Activated CD4-positive, alpha-beta memory T cell treated with anti-CD3 and anti-CD28 coated beads, Interleukin-2, amount 10 ng/mL, durations not matched to agents 7 days and 5 days (primary cell): ENCODE measurements around the gene PDLIM5. TPM values are rescaled to one million over a fixed set of nuclear protein-coding genes. Genes with fewer than 3 reads are reported as not detected.

Experiments
- CTCF ChIA-PET: fragments of 350-600 bp; sonication (Branson Sonifier 250); formaldehyde crosslinking; loops from one replicate; lab custom pipeline; 2021; ENCODE audit warnings: antibody characterized with exemption, inconsistent platforms; lab: Charles Lee
- POLR2A ChIA-PET: fragments of 350-600 bp; sonication (Branson Sonifier 250); formaldehyde crosslinking; loops from one replicate; lab custom pipeline; 2021; ENCODE audit warnings: antibody characterized with exemption; lab: Charles Lee
- DNase-seq: peaks from one replicate; pipeline ENCODE4 v3.0.0-alpha.2; 2020
- H3K27ac Mint-ChIP-seq: one replicate; pipeline ENCODE4 v1.8.0; 2021; ENCODE audit warnings: mild to moderate bottlenecking, mixed read lengths
- H3K27me3 Mint-ChIP-seq: one replicate; pipeline ENCODE4 v1.8.0; 2021; ENCODE audit warnings: mixed read lengths
- H3K36me3 Mint-ChIP-seq: one replicate; pipeline ENCODE4 v1.8.0; 2021; ENCODE audit warnings: low read depth, mixed read lengths
- H3K4me1 Mint-ChIP-seq: one replicate; pipeline ENCODE4 v1.8.0; 2021; ENCODE audit warnings: mixed read lengths
- H3K4me3 Mint-ChIP-seq: one replicate; pipeline ENCODE4 v1.8.0; 2021; ENCODE audit warnings: mild to moderate bottlenecking, mixed read lengths
- H3K9me3 Mint-ChIP-seq: one replicate; pipeline ENCODE4 v1.8.0; 2021; ENCODE audit warnings: mixed read lengths
- total RNA-seq, 2 experiments: library from RNA; stranded (reverse); gene quantifications; one replicate each; pipeline ENCODE4 v1.2.3, GENCODE V29; 2021

The PDLIM5 gene
- total RNA-seq, 2 experiments from 2014 or later = 24.0 to 24.9 TPM

- peaks cover 2% of the 10 kb centered on the region for H3K4me1 Mint-ChIP-seq
- DNase-seq = no peak
- no peaks in the 10 kb centered on the region for H3K36me3 Mint-ChIP-seq
- H3K4me3 Mint-ChIP-seq = no peak overlapping the region
- no peak overlapping the region for H3K27ac Mint-ChIP-seq
- H3K27me3 Mint-ChIP-seq = no peaks in the 10 kb centered on the region
- ChIA-PET CTCF (no interaction called here), POLR2A (no interaction called here)
- no peaks in the 10 kb centered on the region for H3K9me3 Mint-ChIP-seq
Observed at GRCh38 chr4:94516999-94517398, 65.3 kb downstream of the PDLIM5 start.

DNA sequence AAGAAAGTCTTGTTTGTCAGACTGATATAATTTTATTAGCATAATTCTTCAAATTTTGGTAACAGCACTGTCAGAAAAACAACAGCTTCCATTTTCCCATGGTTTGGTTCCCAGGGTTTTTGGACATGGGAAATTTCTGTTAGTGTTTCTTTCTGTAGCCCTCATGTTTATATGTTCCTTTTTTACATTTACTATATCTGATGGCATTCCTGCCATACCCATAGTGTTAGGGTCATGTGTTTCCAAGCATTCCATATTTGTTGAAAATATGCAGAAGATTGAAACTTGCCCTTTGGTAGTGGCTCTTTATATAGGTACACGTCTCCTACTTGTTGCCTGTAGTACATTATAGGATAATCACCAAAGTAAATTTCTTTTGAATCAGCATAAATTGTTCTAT is 65.8 kb downstream of the PDLIM5 start:
- H3K9me3 Mint-ChIP-seq = no peaks in the 10 kb centered on the region
- DNase-seq = no peak
- POLR2A ChIA-PET = no interaction called here
- H3K27ac Mint-ChIP-seq = no peak overlapping the region
- H3K27me3 Mint-ChIP-seq = no peaks in the 10 kb centered on the region
- peaks cover 2% of the 10 kb centered on the region for H3K4me1 Mint-ChIP-seq
- H3K4me3 Mint-ChIP-seq = no peak overlapping the region
- H3K36me3 Mint-ChIP-seq = no peaks in the 10 kb centered on the region
- CTCF ChIA-PET = no interaction called here

DNA sequence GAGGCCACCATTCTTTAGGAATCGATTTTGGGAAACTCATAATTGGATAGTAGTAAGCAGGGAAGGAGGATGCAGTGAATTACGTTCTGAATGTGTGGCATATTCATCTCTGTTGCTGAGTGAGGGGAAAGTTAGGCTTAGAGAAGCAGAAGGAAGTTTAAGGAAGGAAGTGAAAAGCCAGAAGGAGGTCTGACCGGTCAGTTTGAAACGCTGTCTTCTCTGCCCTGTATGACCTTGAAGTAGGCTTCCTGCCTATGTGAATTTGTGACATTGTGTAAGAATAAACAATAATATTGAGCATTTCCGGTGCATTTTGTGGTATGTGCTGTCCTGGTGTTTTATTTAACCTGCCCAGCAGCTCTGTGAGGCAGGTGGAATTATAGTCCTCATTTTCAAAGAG is 67.3 kb downstream of the PDLIM5 start:
- CTCF ChIA-PET = no interaction called here
- no peak for DNase-seq
- POLR2A ChIA-PET = no interaction called here
- no peaks in the 10 kb centered on the region for H3K9me3 Mint-ChIP-seq
- no peaks in the 10 kb centered on the region for H3K27me3 Mint-ChIP-seq
- no peak overlapping the region for H3K27ac Mint-ChIP-seq
- H3K4me3 Mint-ChIP-seq = no peak overlapping the region
- no peaks in the 10 kb centered on the region for H3K36me3 Mint-ChIP-seq
- peaks cover 2% of the 10 kb centered on the region for H3K4me1 Mint-ChIP-seq

- H3K27ac Mint-ChIP-seq = no peak overlapping the region
- H3K9me3 Mint-ChIP-seq = no peaks in the 10 kb centered on the region
- H3K4me3 Mint-ChIP-seq = no peak overlapping the region
- ChIA-PET POLR2A (no interaction called here), CTCF (no interaction called here)
- DNase-seq = no peak
- no peaks in the 10 kb centered on the region for H3K27me3 Mint-ChIP-seq
- H3K4me1 Mint-ChIP-seq = peaks cover 2% of the 10 kb centered on the region
- no peaks in the 10 kb centered on the region for H3K36me3 Mint-ChIP-seq
Observed at GRCh38 chr4:94519925-94520789, 68.4 kb downstream of the PDLIM5 start.

DNA sequence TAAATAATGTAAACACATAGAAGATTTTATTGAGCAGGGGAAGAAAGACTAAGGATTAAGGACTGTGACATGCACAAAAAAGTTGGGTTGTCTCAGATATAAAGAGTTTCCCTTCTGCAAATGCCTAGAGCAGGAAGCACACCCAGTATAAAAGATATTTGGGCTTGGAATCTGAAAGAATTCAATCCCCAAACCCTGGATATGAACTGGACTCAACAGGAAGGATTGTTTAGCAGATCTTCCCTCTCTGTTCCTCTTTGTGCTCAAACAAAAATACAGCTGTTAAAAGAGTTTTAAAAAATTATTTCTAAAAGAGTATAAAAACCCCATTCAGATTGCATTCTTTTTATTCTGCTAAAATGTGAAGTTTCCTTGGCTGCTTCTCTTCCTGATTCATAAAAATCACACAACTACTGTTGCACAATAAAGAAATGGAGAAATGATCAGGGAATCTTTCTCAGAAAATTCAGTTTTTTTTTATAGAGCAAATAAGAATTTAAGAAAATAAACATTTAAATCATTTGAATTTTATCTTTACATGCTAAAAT is 71.4 kb downstream of the PDLIM5 start:
- H3K27ac Mint-ChIP-seq = no peak overlapping the region
- no peak for DNase-seq
- no peak overlapping the region for H3K4me3 Mint-ChIP-seq
- H3K36me3 Mint-ChIP-seq = no peaks in the 10 kb centered on the region
- POLR2A ChIA-PET = no interaction called here
- CTCF ChIA-PET = no interaction called here
- peaks cover 2% of the 10 kb centered on the region for H3K4me1 Mint-ChIP-seq
- no peaks in the 10 kb centered on the region for H3K27me3 Mint-ChIP-seq
- no peaks in the 10 kb centered on the region for H3K9me3 Mint-ChIP-seq

DNA sequence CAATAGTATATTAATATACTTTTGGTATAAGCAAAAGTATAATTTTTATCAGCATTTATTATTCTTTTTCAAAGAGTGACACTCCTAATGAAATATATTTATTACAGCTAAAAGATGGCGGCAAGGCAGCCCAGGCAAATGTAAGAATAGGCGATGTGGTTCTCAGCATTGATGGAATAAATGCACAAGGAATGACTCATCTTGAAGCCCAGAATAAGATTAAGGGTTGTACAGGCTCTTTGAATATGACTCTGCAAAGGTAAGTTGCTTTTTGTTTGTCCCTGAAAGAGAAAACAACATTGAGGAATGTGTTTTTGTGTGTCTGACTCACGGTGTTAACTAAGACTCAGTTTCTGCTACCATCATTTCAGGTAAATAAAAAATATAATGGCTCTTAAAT is 71.9 kb downstream of the PDLIM5 start:
- H3K27ac Mint-ChIP-seq = no peak overlapping the region
- ChIA-PET CTCF (no interaction called here), POLR2A (no interaction called here)
- peaks cover 2% of the 10 kb centered on the region for H3K4me1 Mint-ChIP-seq
- no peaks in the 10 kb centered on the region for H3K27me3 Mint-ChIP-seq
- DNase-seq = no peak
- H3K4me3 Mint-ChIP-seq = no peak overlapping the region
- no peaks in the 10 kb centered on the region for H3K36me3 Mint-ChIP-seq
- H3K9me3 Mint-ChIP-seq = no peaks in the 10 kb centered on the region

- POLR2A ChIA-PET = no interaction called here
- CTCF ChIA-PET = no interaction called here
- Mint-ChIP-seq H3K4me3 (no peak overlapping the region), H3K9me3 (no peaks in the 10 kb centered on the region), H3K27me3 (no peaks in the 10 kb centered on the region), H3K36me3 (no peaks in the 10 kb centered on the region), H3K27ac (no peak overlapping the region), H3K4me1 (no peaks in the 10 kb centered on the region)
- no peak for DNase-seq
Observed at GRCh38 chr4:94525993-94526728, 74.4 kb downstream of the PDLIM5 start.

GRCh38 chr4:94527556-94528233 is 76.0 kb downstream of the PDLIM5 start:
- Mint-ChIP-seq H3K9me3 (no peaks in the 10 kb centered on the region), H3K4me3 (no peak overlapping the region), H3K27me3 (no peaks in the 10 kb centered on the region), H3K27ac (no peak overlapping the region), H3K36me3 (no peaks in the 10 kb centered on the region), H3K4me1 (no peaks in the 10 kb centered on the region)
- CTCF ChIA-PET = no interaction called here
- DNase-seq = no peak
- POLR2A ChIA-PET = no interaction called here

DNA sequence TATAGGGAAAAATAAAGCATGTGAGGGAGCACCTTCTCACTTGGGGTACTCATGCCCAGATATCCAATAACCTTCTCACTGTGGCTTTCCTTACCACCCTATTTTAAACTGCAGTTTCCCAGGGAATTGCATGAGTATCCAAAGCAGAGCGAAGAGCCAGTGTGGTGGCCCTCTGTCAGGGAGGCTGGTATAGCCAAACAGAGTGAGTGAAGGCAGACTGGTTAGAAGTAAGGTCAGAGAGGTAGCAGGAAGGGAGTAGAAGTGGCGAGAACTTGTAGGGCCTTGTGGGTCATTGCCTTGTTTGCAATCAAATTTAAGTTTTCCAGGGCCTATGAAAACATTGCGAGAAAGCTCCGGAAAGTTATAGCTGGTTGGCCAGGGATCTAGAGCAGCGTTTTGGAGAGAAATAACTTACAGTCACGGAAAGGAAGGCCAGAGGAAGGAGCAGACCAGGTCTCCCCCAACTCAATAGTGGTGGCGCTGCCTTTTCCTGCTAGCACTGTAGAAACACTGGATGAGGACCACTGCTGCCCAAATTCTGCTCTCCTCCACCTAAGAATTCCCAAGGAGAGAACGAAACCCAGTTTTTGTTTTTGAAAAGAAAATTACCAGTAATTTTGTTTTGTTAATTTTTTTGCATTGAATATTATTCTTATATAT is 77.2 kb downstream of the PDLIM5 start:
- H3K4me1 Mint-ChIP-seq = peaks cover 3% of the 10 kb centered on the region
- no peak overlapping the region for H3K27ac Mint-ChIP-seq
- H3K27me3 Mint-ChIP-seq = no peaks in the 10 kb centered on the region
- H3K9me3 Mint-ChIP-seq = no peaks in the 10 kb centered on the region
- ChIA-PET CTCF (no interaction called here), POLR2A (no interaction called here)
- no peaks in the 10 kb centered on the region for H3K36me3 Mint-ChIP-seq
- no peak for DNase-seq
- H3K4me3 Mint-ChIP-seq = no peak overlapping the region

GRCh38 chr4:94530073-94530472 is 78.3 kb downstream of the PDLIM5 start:
- H3K4me3 Mint-ChIP-seq = no peak overlapping the region
- ChIA-PET POLR2A (no interaction called here), CTCF (no interaction called here)
- H3K9me3 Mint-ChIP-seq = no peaks in the 10 kb centered on the region
- H3K27ac Mint-ChIP-seq = no peak overlapping the region
- H3K27me3 Mint-ChIP-seq = no peaks in the 10 kb centered on the region
- peaks cover 3% of the 10 kb centered on the region for H3K4me1 Mint-ChIP-seq
- no peak for DNase-seq
- no peaks in the 10 kb centered on the region for H3K36me3 Mint-ChIP-seq

DNA sequence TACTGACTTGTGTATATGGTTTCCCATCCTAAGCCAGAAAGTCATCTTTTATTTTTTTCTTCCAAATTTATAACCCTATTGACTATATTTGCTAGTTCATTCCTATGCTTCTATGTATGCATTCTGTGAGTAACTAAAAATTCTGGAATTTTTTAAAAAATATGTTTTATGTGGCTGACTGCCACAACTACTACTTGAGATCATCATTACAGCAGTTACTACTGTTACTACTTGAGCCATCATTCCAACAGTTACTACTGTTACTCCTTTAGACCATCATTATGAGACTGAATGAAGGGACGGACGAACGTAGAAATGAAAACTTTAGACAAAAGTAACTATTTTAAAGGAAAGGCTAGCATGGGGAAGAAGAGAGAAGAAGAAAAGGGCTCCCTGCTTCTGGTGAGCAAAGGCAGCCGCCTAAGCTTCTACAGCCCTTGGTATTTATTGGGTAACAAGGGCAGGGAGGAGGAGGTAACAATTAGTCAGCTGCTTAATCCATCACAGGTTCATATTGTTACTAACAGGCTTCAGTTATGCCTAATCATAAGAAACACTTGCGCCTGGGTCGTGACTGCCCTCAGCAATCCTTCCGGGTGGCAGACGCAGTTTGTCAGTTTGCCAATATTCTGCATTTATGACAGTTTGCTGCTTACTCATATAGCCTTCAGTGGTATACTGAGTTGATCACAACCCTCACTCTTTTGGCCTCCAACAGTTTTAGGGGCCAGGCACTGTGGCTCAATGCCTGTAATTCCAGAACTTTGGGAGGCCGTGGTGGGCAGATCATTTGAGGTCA is 80.4 kb downstream of the PDLIM5 start:
- CTCF ChIA-PET = no interaction called here
- Mint-ChIP-seq H3K4me1 (peaks cover 3% of the 10 kb centered on the region), H3K4me3 (no peak overlapping the region), H3K27ac (no peak overlapping the region), H3K9me3 (no peaks in the 10 kb centered on the region), H3K27me3 (no peaks in the 10 kb centered on the region), H3K36me3 (no peaks in the 10 kb centered on the region)
- DNase-seq = no peak
- POLR2A ChIA-PET = no interaction called here

- Mint-ChIP-seq H3K4me1 (peaks cover 3% of the 10 kb centered on the region), H3K4me3 (no peak overlapping the region)
- POLR2A ChIA-PET = no interaction called here
Observed at GRCh38 chr4:94533405-94534223, 81.9 kb downstream of the PDLIM5 start.

More at GRCh38 chr4:94533405-94534223, 81.9 kb downstream of the PDLIM5 start:
- no peak overlapping the region for H3K27ac Mint-ChIP-seq
- DNase-seq = no peak
- no peaks in the 10 kb centered on the region for H3K9me3 Mint-ChIP-seq
- no peaks in the 10 kb centered on the region for H3K27me3 Mint-ChIP-seq
- H3K36me3 Mint-ChIP-seq = no peaks in the 10 kb centered on the region
- CTCF ChIA-PET = no interaction called here
